ENCODE results near the gene ARHGAP25. TPM values are rescaled to one million over a fixed set of nuclear protein-coding genes. Genes with fewer than 3 reads are reported as not detected.

The ARHGAP25 gene
- total RNA-seq, 4 donors from 2014 or later = 3.7 to 9.3 (median 5.4) TPM

GRCh38 chr2:68822207-68822872 lies 87.7 kb downstream of the ARHGAP25 start:
- WGBS = 91% methylated on average over 15 of the region's 15 CpGs
- Histone ChIP-seq H3K4me1 (no peaks in the 10 kb centered on the region), H3K4me3 (no peak overlapping the region), H3K27ac (replicated peaks in 1 of 4) (no peak overlapping the region), H3K9me3 (no peaks in the 10 kb centered on the region), H3K36me3 (peaks cover 0 to 45% (median 6%) of the 10 kb centered on the region in 4 donors), H3K27me3 (no peaks in the 10 kb centered on the region)
- intact Hi-C loops (cut with DNase I) = no loop called here
- TF ChIP-seq POLR2A (IDR thresholded peaks at IDR 0.05; ENCODE audit: low read depth) = no peak
- TF ChIP-seq POLR2AphosphoS5 (IDR thresholded peaks at IDR 0.05) = no peak
- TF ChIP-seq EP300 (IDR thresholded peaks at IDR 0.05) = no peak
- no peak for TF ChIP-seq CTCF (IDR thresholded peaks at IDR 0.05)
- no peak for DNase-seq (ENCODE audit: extremely low spot score)

- 64% methylated on average over 2 of the region's 2 CpGs for WGBS
- Histone ChIP-seq H3K4me1 (peaks cover 17 to 19% (median 18%) of the 10 kb centered on the region in 4 donors), H3K4me3 (no peak overlapping the region), H3K27me3 (no peaks in the 10 kb centered on the region), H3K36me3 (peaks cover 0 to 24% (median 6%) of the 10 kb centered on the region in 4 donors), H3K9me3 (no peaks in the 10 kb centered on the region), H3K27ac (replicated peaks in 1 of 4) (no peak overlapping the region)
- intact Hi-C loops (cut with DNase I) = no loop called here
- no peak for TF ChIP-seq POLR2A (IDR thresholded peaks at IDR 0.05; ENCODE audit: low read depth)
- no peak for DNase-seq (ENCODE audit: extremely low spot score)
Observed at GRCh38 chr2:68824831-68825230, 90.2 kb downstream of the ARHGAP25 start.

- H3K27ac ChIP-seq (replicated peaks in 1 of 4) = no peak overlapping the region
- H3K4me1 ChIP-seq = peaks cover 22 to 28% (median 25%) of the 10 kb centered on the region in 4 donors
- H3K36me3 ChIP-seq = peaks cover 0 to 24% (median 4%) of the 10 kb centered on the region in 4 donors
- intact Hi-C loops (cut with DNase I) = no loop called here
- TF ChIP-seq POLR2A (IDR thresholded peaks at IDR 0.05; ENCODE audit: low read depth) (no peak), POLR2AphosphoS5 (IDR thresholded peaks at IDR 0.05) (no peak), CTCF (IDR thresholded peaks at IDR 0.05) (no peak), EP300 (IDR thresholded peaks at IDR 0.05) (no peak)
- H3K27me3 ChIP-seq = no peaks in the 10 kb centered on the region
- H3K4me3 ChIP-seq = no peak overlapping the region
- H3K9me3 ChIP-seq = no peaks in the 10 kb centered on the region
- WGBS = 82% methylated on average over 5 of the region's 5 CpGs
- DNase-seq (ENCODE audit: extremely low spot score) = no peak
Observed at GRCh38 chr2:68825866-68826265, 91.3 kb downstream of the ARHGAP25 start.

- intact Hi-C loops (cut with DNase I) = no loop called here
- WGBS = 95% methylated on average over 4 of the region's 4 CpGs
- no peak for TF ChIP-seq POLR2AphosphoS5 (IDR thresholded peaks at IDR 0.05)
- no peak for TF ChIP-seq EP300 (IDR thresholded peaks at IDR 0.05)
- TF ChIP-seq POLR2A (IDR thresholded peaks at IDR 0.05; ENCODE audit: low read depth) = no peak
- TF ChIP-seq CTCF (IDR thresholded peaks at IDR 0.05) = no peak
- H3K4me1 ChIP-seq = peaks cover 40 to 46% (median 43%) of the 10 kb centered on the region in 4 donors
- no peak overlapping the region for H3K4me3 ChIP-seq
- H3K27me3 ChIP-seq = no peaks in the 10 kb centered on the region
- DNase-seq (ENCODE audit: extremely low spot score) = no peak
- H3K27ac ChIP-seq (replicated peaks in 1 of 4) = no peak overlapping the region
- peaks cover 0 to 15% (median under 1%) of the 10 kb centered on the region in 4 donors for H3K36me3 ChIP-seq
- H3K9me3 ChIP-seq = no peaks in the 10 kb centered on the region
Observed at GRCh38 chr2:68827666-68828065, 93.1 kb downstream of the ARHGAP25 start.

- WGBS = 0% methylated on average over 10 of the region's 10 CpGs
- Histone ChIP-seq H3K36me3 (peaks cover 0 to 2% (median 0%) of the 10 kb centered on the region in 4 donors), H3K27ac (replicated peaks in 1 of 4) (peak overlapping the region; percentile 55 to 83 (median 80)), H3K4me3 (peak overlapping the region in 3 of 4 donors; percentile 1 to 24 (median 10)), H3K4me1 (peaks cover 45 to 51% (median 48%) of the 10 kb centered on the region in 4 donors), H3K27me3 (no peaks in the 10 kb centered on the region), H3K9me3 (no peaks in the 10 kb centered on the region)
- intact Hi-C loops (cut with DNase I) = no loop called here
- peak in 2 of 3 experiments; percentile 10 to 23 for TF ChIP-seq CTCF (IDR thresholded peaks at IDR 0.05)
- no peak for TF ChIP-seq POLR2A (IDR thresholded peaks at IDR 0.05; ENCODE audit: low read depth)
- peak; percentile 73 to 88 for TF ChIP-seq POLR2AphosphoS5 (IDR thresholded peaks at IDR 0.05)
- DNase-seq (ENCODE audit: extremely low spot score) = peak; percentile 98
Observed at GRCh38 chr2:68828887-68829708, 94.5 kb downstream of the ARHGAP25 start.

Data from esophagus muscularis mucosa (tissue), 4 donors.